ENCODE results near the gene MVB12B. TPM values are rescaled to one million over a fixed set of nuclear protein-coding genes. Genes with fewer than 3 reads are reported as not detected.

MVB12B gene
- total RNA-seq, 1 experiment from 2014 or later: 5.8 TPM

DNA sequence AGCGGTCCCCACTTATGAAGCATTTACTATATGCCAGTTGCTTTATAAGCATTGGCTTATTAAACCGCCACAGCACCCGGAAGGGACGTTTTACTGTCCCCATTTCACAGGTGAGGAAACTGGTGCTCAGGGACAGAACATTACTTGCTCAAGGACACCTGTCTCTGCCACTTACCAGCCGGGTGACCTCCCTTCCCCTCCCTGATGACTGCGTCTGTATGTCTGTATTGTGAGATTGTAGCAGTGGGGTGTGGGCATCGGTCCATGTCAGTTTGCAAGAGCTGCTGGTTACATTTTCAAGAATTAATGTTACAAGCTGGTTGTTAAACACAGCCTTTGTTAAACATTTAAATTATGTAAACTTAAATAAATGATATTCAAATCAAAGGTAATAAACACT, 209.5 kb downstream of the MVB12B start:
- H2AFZ ChIP-seq (ENCODE audit: low read length): no peak overlapping the region
- H3K4me1 Mint-ChIP-seq: peaks cover 42 to 58% of the 10 kb centered on the region in 2 experiments
- H3K23ac ChIP-seq (ENCODE audit: insufficient read length, low read depth, low read length): no peak overlapping the region
- no peak overlapping the region for H3K4ac ChIP-seq (ENCODE audit: low read depth, low read length)
- no peak for DNase-seq
- no peaks in the 10 kb centered on the region; the same call in 1 of the 2 replicates for H3K27me3 ChIP-seq (ENCODE audit: insufficient read depth, low read length)
- no peak overlapping the region for H4K8ac ChIP-seq (replicated peaks; ENCODE audit: insufficient read length, low read depth, low read length)
- no peaks in the 10 kb centered on the region for H3K79me1 ChIP-seq (ENCODE audit: insufficient read depth, low read depth, low read length, poor library complexity, severe bottlenecking)
- no peak overlapping the region for H4K91ac ChIP-seq (ENCODE audit: insufficient read length, low read depth, low read length)
- no peak overlapping the region for H3T11ph ChIP-seq (ENCODE audit: low read length)
- no CpG with 5 or more reads among the region's 7 CpGs for WGBS (ENCODE audit: extremely low coverage, insufficient read length, low lambda C conversion rate)
- H3K4me3 Mint-ChIP-seq: no peak overlapping the region
- peaks cover 3% of the 10 kb centered on the region; the same call in 1 of the 2 replicates for H3K4me1 ChIP-seq (ENCODE audit: insufficient read depth, low read length)
- no peak overlapping the region for H2BK120ac ChIP-seq (ENCODE audit: low read depth, low read length, poor library complexity, severe bottlenecking)
- H3K56ac ChIP-seq (ENCODE audit: insufficient read length, low read depth, low read length): no peak overlapping the region
- H3K4me2 ChIP-seq (ENCODE audit: insufficient read depth, insufficient read length, low read length): no peak overlapping the region
- no peak overlapping the region for H2BK5ac ChIP-seq (ENCODE audit: insufficient read length, low read length)
- H2BK20ac ChIP-seq (ENCODE audit: low read depth, low read length, poor library complexity, severe bottlenecking): no peak overlapping the region
- H4K20me1 ChIP-seq (ENCODE audit: control insufficient read depth, insufficient read depth, insufficient read length): no peaks in the 10 kb centered on the region
- no peak overlapping the region for H3K27ac Mint-ChIP-seq
- no peak overlapping the region for H3K27ac ChIP-seq (ENCODE audit: insufficient read length, low read depth, low read length)
- H3K36me3 Mint-ChIP-seq (ENCODE audit: insufficient read depth in 1 of 3, low read depth in 3 of 3): no peaks in the 10 kb centered on the region
- H4K5ac ChIP-seq (ENCODE audit: insufficient read length, low read depth, low read length): no peak overlapping the region
- H3K23me2 ChIP-seq (ENCODE audit: insufficient read length, low read depth, low read length, poor library complexity, severe bottlenecking): no peaks in the 10 kb centered on the region
- H3K18ac ChIP-seq (ENCODE audit: insufficient read length, low read depth, low read length): no peak overlapping the region
- no peak overlapping the region for H3K9ac ChIP-seq (ENCODE audit: extremely low read depth, insufficient read length, low read length)
- no peak overlapping the region for H2BK12ac ChIP-seq (ENCODE audit: insufficient read length, low read depth, low read length)
- no peak overlapping the region for H3K14ac ChIP-seq (ENCODE audit: insufficient read depth, low read length)
- no peaks in the 10 kb centered on the region for H3K79me2 ChIP-seq (ENCODE audit: insufficient read depth, low read length)
- peaks cover 30% of the 10 kb centered on the region for H3K27me3 Mint-ChIP-seq (ENCODE audit: low read depth)
- no peak for TF ChIP-seq CTCF (conservative IDR thresholded peaks at IDR 0.05)
- no peaks in the 10 kb centered on the region for H3K9me3 ChIP-seq (ENCODE audit: control insufficient read depth, low read depth, low read length)
- no peaks in the 10 kb centered on the region; a peak in 1 of 5 replicates for H3K9me3 Mint-ChIP-seq
- no peak overlapping the region for H2BK15ac ChIP-seq (ENCODE audit: low read depth, low read length)
- no peak overlapping the region for H2AK5ac ChIP-seq (ENCODE audit: insufficient read length, low read length)
